Ishikawa (cell line): ENCODE measurements around the gene CNTNAP5.

Source experiments
- EP300 ChIP-seq: IDR thresholded peaks from 2 replicates; pipeline ENCODE4 v1.6.1; 2012; ENCODE audit warnings: borderline replicate concordance
- FOXM1 ChIP-seq: IDR thresholded peaks from 2 replicates; pipeline ENCODE4 v1.6.1; 2012; ENCODE audit warnings: low read depth, borderline replicate concordance
- TAF1 ChIP-seq: IDR thresholded peaks from 2 replicates; pipeline ENCODE4 v1.6.1; 2012; ENCODE audit warnings: low read depth, mild to moderate bottlenecking
- USF1 ChIP-seq: IDR thresholded peaks from 2 replicates; pipeline ENCODE4 v1.6.1; 2012
- TF ChIP-seq, protein P1 (sequence below): IDR thresholded peaks from 2 replicates; pipeline ENCODE4 v1.6.1; 2012; ENCODE audit warnings: low read depth, mild to moderate bottlenecking

GRCh38 chr2:124698979-124699565 lies 674.0 kb downstream of the CNTNAP5 start:
- TF ChIP-seq USF1 (no peak), TAF1 (no peak), FOXM1 (no peak), EP300 (no peak)
- TF ChIP-seq, protein P1, sequence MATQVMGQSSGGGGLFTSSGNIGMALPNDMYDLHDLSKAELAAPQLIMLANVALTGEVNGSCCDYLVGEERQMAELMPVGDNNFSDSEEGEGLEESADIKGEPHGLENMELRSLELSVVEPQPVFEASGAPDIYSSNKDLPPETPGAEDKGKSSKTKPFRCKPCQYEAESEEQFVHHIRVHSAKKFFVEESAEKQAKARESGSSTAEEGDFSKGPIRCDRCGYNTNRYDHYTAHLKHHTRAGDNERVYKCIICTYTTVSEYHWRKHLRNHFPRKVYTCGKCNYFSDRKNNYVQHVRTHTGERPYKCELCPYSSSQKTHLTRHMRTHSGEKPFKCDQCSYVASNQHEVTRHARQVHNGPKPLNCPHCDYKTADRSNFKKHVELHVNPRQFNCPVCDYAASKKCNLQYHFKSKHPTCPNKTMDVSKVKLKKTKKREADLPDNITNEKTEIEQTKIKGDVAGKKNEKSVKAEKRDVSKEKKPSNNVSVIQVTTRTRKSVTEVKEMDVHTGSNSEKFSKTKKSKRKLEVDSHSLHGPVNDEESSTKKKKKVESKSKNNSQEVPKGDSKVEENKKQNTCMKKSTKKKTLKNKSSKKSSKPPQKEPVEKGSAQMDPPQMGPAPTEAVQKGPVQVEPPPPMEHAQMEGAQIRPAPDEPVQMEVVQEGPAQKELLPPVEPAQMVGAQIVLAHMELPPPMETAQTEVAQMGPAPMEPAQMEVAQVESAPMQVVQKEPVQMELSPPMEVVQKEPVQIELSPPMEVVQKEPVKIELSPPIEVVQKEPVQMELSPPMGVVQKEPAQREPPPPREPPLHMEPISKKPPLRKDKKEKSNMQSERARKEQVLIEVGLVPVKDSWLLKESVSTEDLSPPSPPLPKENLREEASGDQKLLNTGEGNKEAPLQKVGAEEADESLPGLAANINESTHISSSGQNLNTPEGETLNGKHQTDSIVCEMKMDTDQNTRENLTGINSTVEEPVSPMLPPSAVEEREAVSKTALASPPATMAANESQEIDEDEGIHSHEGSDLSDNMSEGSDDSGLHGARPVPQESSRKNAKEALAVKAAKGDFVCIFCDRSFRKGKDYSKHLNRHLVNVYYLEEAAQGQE = no peak
